ENCODE results near the gene MTA1.

The MTA1 gene

GRCh38 chr14:105495101-105495989 lies 75.7 kb downstream of the MTA1 start:
- H3K4me3 ChIP-seq (ENCODE audit: control insufficient read depth in 1 of 7, extremely low read depth in 1 of 7, insufficient read depth in 4 of 7, low read depth in 2 of 7, low read length in 6 of 7), result no peak overlapping the region
- H3K9me3 ChIP-seq (ENCODE audit: control extremely low read depth in 1 of 5, control insufficient read depth in 4 of 5, insufficient read depth in 2 of 5, low read depth in 1 of 5, low read length in 4 of 5), result no peaks in the 10 kb centered on the region
- no peak for DNase-seq
- peaks cover 2 to 16% (median 7%) of the 10 kb centered on the region in 4 experiments for H3K36me3 ChIP-seq (ENCODE audit: control insufficient read depth in 4 of 4, insufficient read depth in 4 of 4, low read length in 3 of 4)
- H3K4me1 ChIP-seq (ENCODE audit: control extremely low read depth in 1 of 4, control insufficient read depth in 4 of 4, insufficient read depth in 4 of 4, low read length in 3 of 4), result peaks cover 0 to 11% (median 8%) of the 10 kb centered on the region in 4 experiments
- H3K27ac ChIP-seq (ENCODE audit: insufficient read depth in 1 of 2, low read depth in 1 of 2, low read length in 2 of 2, poor library complexity in 1 of 2, severe bottlenecking in 2 of 2), result no peak overlapping the region
- CTCF ChIA-PET, result no interaction called here
- POLR2A ChIA-PET, result no interaction called here
- 99% methylated on average over 18 of the region's 18 CpGs for WGBS (ENCODE audit: insufficient coverage)
- no peaks in the 10 kb centered on the region for H3K27me3 ChIP-seq (replicated peaks in 2 of 5; ENCODE audit: control insufficient read depth in 4 of 5, insufficient read depth in 5 of 5, low read length in 4 of 5)

GRCh38 chr14:105495990-105496830 lies 76.6 kb downstream of the MTA1 start:
- ChIA-PET CTCF (no interaction called here), POLR2A (no interaction called here)
- DNase-seq, result no peak
- no peaks in the 10 kb centered on the region for H3K27me3 ChIP-seq (replicated peaks in 2 of 5; ENCODE audit: control insufficient read depth in 4 of 5, insufficient read depth in 5 of 5, low read length in 4 of 5)
- WGBS (ENCODE audit: insufficient coverage), result 90% methylated on average over 12 of the region's 18 CpGs
- H3K4me3 ChIP-seq (ENCODE audit: control insufficient read depth in 1 of 7, extremely low read depth in 1 of 7, insufficient read depth in 4 of 7, low read depth in 2 of 7, low read length in 6 of 7), result no peak overlapping the region
- H3K36me3 ChIP-seq (ENCODE audit: control insufficient read depth in 4 of 4, insufficient read depth in 4 of 4, low read length in 3 of 4), result peaks cover 2 to 16% (median 7%) of the 10 kb centered on the region in 4 experiments
- no peaks in the 10 kb centered on the region for H3K9me3 ChIP-seq (ENCODE audit: control extremely low read depth in 1 of 5, control insufficient read depth in 4 of 5, insufficient read depth in 2 of 5, low read depth in 1 of 5, low read length in 4 of 5)
- peaks cover 0 to 10% (median 7%) of the 10 kb centered on the region in 4 experiments for H3K4me1 ChIP-seq (ENCODE audit: control extremely low read depth in 1 of 4, control insufficient read depth in 4 of 4, insufficient read depth in 4 of 4, low read length in 3 of 4)
- H3K27ac ChIP-seq (ENCODE audit: insufficient read depth in 1 of 2, low read depth in 1 of 2, low read length in 2 of 2, poor library complexity in 1 of 2, severe bottlenecking in 2 of 2), result no peak overlapping the region

GRCh38 chr14:105496831-105497591 lies 77.4 kb downstream of the MTA1 start:
- Histone ChIP-seq H3K4me1 (ENCODE audit: control extremely low read depth in 1 of 4, control insufficient read depth in 4 of 4, insufficient read depth in 4 of 4, low read length in 3 of 4) (peaks cover 0 to 4% (median 2%) of the 10 kb centered on the region in 4 experiments), H3K27ac (ENCODE audit: insufficient read depth in 1 of 2, low read depth in 1 of 2, low read length in 2 of 2, poor library complexity in 1 of 2, severe bottlenecking in 2 of 2) (no peak overlapping the region), H3K9me3 (ENCODE audit: control extremely low read depth in 1 of 5, control insufficient read depth in 4 of 5, insufficient read depth in 2 of 5, low read depth in 1 of 5, low read length in 4 of 5) (no peaks in the 10 kb centered on the region), H3K4me3 (ENCODE audit: control insufficient read depth in 1 of 7, extremely low read depth in 1 of 7, insufficient read depth in 4 of 7, low read depth in 2 of 7, low read length in 6 of 7) (no peak overlapping the region), H3K36me3 (ENCODE audit: control insufficient read depth in 4 of 4, insufficient read depth in 4 of 4, low read length in 3 of 4) (peaks cover 2 to 16% (median 7%) of the 10 kb centered on the region in 4 experiments), H3K27me3 (replicated peaks in 2 of 5; ENCODE audit: control insufficient read depth in 4 of 5, insufficient read depth in 5 of 5, low read length in 4 of 5) (no peaks in the 10 kb centered on the region)
- 96% methylated on average over 26 of the region's 32 CpGs for WGBS (ENCODE audit: insufficient coverage)
- DNase-seq, result no peak
- CTCF ChIA-PET, result no interaction called here
- POLR2A ChIA-PET, result no interaction called here

GRCh38 chr14:105497671-105498429 lies 78.2 kb downstream of the MTA1 start:
- H3K27ac ChIP-seq (ENCODE audit: insufficient read depth in 1 of 2, low read depth in 1 of 2, low read length in 2 of 2, poor library complexity in 1 of 2, severe bottlenecking in 2 of 2), result no peak overlapping the region
- H3K27me3 ChIP-seq (replicated peaks in 2 of 5; ENCODE audit: control insufficient read depth in 4 of 5, insufficient read depth in 5 of 5, low read length in 4 of 5), result no peaks in the 10 kb centered on the region
- POLR2A ChIA-PET, result no interaction called here
- H3K4me1 ChIP-seq (ENCODE audit: control extremely low read depth in 1 of 4, control insufficient read depth in 4 of 4, insufficient read depth in 4 of 4, low read length in 3 of 4), result no peaks in the 10 kb centered on the region
- DNase-seq, result no peak
- no peaks in the 10 kb centered on the region for H3K9me3 ChIP-seq (ENCODE audit: control extremely low read depth in 1 of 5, control insufficient read depth in 4 of 5, insufficient read depth in 2 of 5, low read depth in 1 of 5, low read length in 4 of 5)
- peaks cover 2 to 10% (median 6%) of the 10 kb centered on the region in 4 experiments for H3K36me3 ChIP-seq (ENCODE audit: control insufficient read depth in 4 of 4, insufficient read depth in 4 of 4, low read length in 3 of 4)
- CTCF ChIA-PET, result no interaction called here
- WGBS (ENCODE audit: insufficient coverage), result 97% methylated on average over 28 of the region's 31 CpGs
- no peak overlapping the region for H3K4me3 ChIP-seq (ENCODE audit: control insufficient read depth in 1 of 7, extremely low read depth in 1 of 7, insufficient read depth in 4 of 7, low read depth in 2 of 7, low read length in 6 of 7)

GRCh38 chr14:105498430-105499255 lies 79.0 kb downstream of the MTA1 start:
- no peaks in the 10 kb centered on the region for H3K4me1 ChIP-seq (ENCODE audit: control extremely low read depth in 1 of 4, control insufficient read depth in 4 of 4, insufficient read depth in 4 of 4, low read length in 3 of 4)
- WGBS (ENCODE audit: insufficient coverage), result 98% methylated on average over 34 of the region's 36 CpGs
- H3K27me3 ChIP-seq (replicated peaks in 2 of 5; ENCODE audit: control insufficient read depth in 4 of 5, insufficient read depth in 5 of 5, low read length in 4 of 5), result no peaks in the 10 kb centered on the region
- H3K4me3 ChIP-seq (ENCODE audit: control insufficient read depth in 1 of 7, extremely low read depth in 1 of 7, insufficient read depth in 4 of 7, low read depth in 2 of 7, low read length in 6 of 7), result no peak overlapping the region
- POLR2A ChIA-PET, result no interaction called here
- peaks cover 0 to 5% (median 2%) of the 10 kb centered on the region in 4 experiments for H3K36me3 ChIP-seq (ENCODE audit: control insufficient read depth in 4 of 4, insufficient read depth in 4 of 4, low read length in 3 of 4)
- H3K27ac ChIP-seq (ENCODE audit: insufficient read depth in 1 of 2, low read depth in 1 of 2, low read length in 2 of 2, poor library complexity in 1 of 2, severe bottlenecking in 2 of 2), result no peak overlapping the region
- no peaks in the 10 kb centered on the region for H3K9me3 ChIP-seq (ENCODE audit: control extremely low read depth in 1 of 5, control insufficient read depth in 4 of 5, insufficient read depth in 2 of 5, low read depth in 1 of 5, low read length in 4 of 5)
- no peak for DNase-seq
- CTCF ChIA-PET, result no interaction called here

All from common myeloid progenitor, CD34-positive (primary cell).